ENCODE data around the gene ACAD8. TPM values are rescaled to one million over a fixed set of nuclear protein-coding genes. Genes with fewer than 3 reads are reported as not detected.

The ACAD8 gene
- total RNA-seq, 1 donor from 2014 or later: 23.1 TPM

- intact Hi-C loops (cut with micrococcal nuclease): no loop called here
- ATAC-seq (ENCODE audit: low read depth) (no peak), DNase-seq (no peak)
- no peaks in the 10 kb centered on the region for H3K4me1 Mint-ChIP-seq
- H3K27ac Mint-ChIP-seq: no peak overlapping the region
- H3K4me3 Mint-ChIP-seq: no peak overlapping the region
- H3K9me3 Mint-ChIP-seq: peaks cover 14% of the 10 kb centered on the region
- peaks cover 14% of the 10 kb centered on the region for H3K27me3 Mint-ChIP-seq
- H3K36me3 Mint-ChIP-seq (ENCODE audit: low read depth): peaks cover 2% of the 10 kb centered on the region
- POLR2A ChIA-PET: no interaction called here
- CTCF ChIA-PET: no interaction called here
- TF ChIP-seq CTCF (IDR thresholded peaks at IDR 0.05): no peak
These were observed 60.6 kb downstream of the ACAD8 start for GRCh38 chr11:134313821-134314607.

Other genes with a start within 250 kb of the ACAD8 start
- gene JAM3, start 184.5 kb upstream of the ACAD8 start, total RNA-seq: 16.2 and 17.6 TPM in 2 replicates
- gene NCAPD3, start 29.6 kb upstream of the ACAD8 start, total RNA-seq: 22.2 and 22.7 TPM in 2 replicates
- 8.9 and 11.4 TPM in 2 replicates for gene VPS26B, start 28.9 kb upstream of the ACAD8 start, total RNA-seq
- gene THYN1, start 216 bp upstream of the ACAD8 start, total RNA-seq: 27.7 and 30.6 TPM in 2 replicates
- gene GLB1L3, start 22.8 kb downstream of the ACAD8 start, total RNA-seq: not detected in 2 replicates
- 0.33 and 0.56 TPM in 2 replicates for gene GLB1L2, start 78.4 kb downstream of the ACAD8 start, total RNA-seq
- not detected in 2 replicates for gene B3GAT1, start 158.7 kb downstream of the ACAD8 start, total RNA-seq